ENCODE measurements around the gene SMIM33.
"Not testable (repeated sequence)": the region's sequence is repeated elsewhere in the genome, so short reads cannot be mapped to it uniquely, and the experiment has no call there.

SMIM33 gene

DNA sequence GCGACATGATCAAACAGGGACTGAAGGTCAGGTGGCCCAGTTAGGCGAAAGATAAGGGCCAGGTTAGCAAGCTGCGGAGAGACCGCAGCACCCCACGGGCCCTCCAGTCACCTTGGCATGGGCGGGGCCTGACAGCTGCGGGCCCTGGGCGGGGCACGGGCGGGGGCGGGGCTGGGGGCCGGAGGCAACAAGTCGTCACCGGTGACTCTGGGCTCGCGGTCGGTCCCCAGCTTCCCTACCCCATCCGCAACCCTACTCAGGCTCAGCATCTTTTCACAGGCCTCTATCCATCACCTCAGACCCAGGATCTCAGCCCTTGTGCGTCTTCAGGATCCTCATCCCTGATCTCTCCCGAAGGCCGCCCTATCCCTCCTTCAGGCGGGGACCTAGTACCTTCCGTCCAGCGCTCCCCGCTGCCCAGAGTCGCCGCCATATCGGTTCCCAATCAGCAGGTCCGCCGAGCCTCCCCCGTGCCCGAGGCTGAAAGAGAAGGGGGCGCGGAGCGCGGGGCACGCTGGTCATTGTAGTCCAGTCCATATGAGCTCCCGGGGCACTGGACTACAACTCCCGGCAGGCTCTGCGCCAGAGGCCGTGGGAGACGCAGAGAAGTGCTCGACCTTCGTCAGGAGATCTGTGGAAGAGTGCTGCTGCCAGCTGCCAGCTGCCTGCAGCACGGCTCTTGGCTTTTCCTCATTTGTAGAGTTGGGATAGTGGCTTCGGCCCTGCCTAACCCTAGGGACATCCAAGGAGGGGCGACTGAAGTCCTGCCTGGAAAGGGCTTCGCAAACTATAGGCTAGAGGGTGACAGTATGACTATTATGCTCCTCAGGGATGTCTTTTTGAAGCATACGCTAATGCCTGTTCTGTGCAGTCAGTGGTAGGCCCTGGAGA, 31.5 kb upstream of the SMIM33 start, which contains the start of gene DNAJC18:
Gene DNAJC18, minus strand, starts transcription at position 513 of the 891 bp plus-strand sequence. Its CDS starts 80 bp downstream, at position 433.
- no peaks in the 10 kb centered on the region for H3K27me3 ChIP-seq (ENCODE audit: low read depth, low read length)
- H3K27ac ChIP-seq (ENCODE audit: low read length) = peak within 1 kb of the TSS; percentile 90
- H3K36me3 ChIP-seq (replicated peaks; ENCODE audit: low read depth, low read length) = no peaks in the 10 kb centered on the region
- TF ChIP-seq, protein P1, sequence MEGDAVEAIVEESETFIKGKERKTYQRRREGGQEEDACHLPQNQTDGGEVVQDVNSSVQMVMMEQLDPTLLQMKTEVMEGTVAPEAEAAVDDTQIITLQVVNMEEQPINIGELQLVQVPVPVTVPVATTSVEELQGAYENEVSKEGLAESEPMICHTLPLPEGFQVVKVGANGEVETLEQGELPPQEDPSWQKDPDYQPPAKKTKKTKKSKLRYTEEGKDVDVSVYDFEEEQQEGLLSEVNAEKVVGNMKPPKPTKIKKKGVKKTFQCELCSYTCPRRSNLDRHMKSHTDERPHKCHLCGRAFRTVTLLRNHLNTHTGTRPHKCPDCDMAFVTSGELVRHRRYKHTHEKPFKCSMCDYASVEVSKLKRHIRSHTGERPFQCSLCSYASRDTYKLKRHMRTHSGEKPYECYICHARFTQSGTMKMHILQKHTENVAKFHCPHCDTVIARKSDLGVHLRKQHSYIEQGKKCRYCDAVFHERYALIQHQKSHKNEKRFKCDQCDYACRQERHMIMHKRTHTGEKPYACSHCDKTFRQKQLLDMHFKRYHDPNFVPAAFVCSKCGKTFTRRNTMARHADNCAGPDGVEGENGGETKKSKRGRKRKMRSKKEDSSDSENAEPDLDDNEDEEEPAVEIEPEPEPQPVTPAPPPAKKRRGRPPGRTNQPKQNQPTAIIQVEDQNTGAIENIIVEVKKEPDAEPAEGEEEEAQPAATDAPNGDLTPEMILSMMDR (IDR thresholded peaks at IDR 0.05; ENCODE audit: low read depth, low read length) = no peak
- TF ChIP-seq EZH2phosphoT487 (IDR thresholded peaks at IDR 0.05; ENCODE audit: low read depth) = no peak
- peak within 1 kb of the TSS; percentile 96 for H3K4me3 ChIP-seq (ENCODE audit: low read length)
- peak within 1 kb of the TSS; percentile 81 for H2AFZ ChIP-seq (ENCODE audit: low read depth, low read length)
- H3K9ac ChIP-seq (ENCODE audit: low read length) = peak within 1 kb of the TSS; percentile 97
- H4K20me1 ChIP-seq (ENCODE audit: insufficient read depth, low read length) = no peaks in the 10 kb centered on the region
- no peaks in the 10 kb centered on the region for H3K79me2 ChIP-seq (ENCODE audit: low read length)
- peaks cover 36% of the 10 kb centered on the region for H3K4me1 ChIP-seq (ENCODE audit: low read length)
- peak within 1 kb of the TSS; percentile 99 for H3K4me2 ChIP-seq (ENCODE audit: low read length)
- no peaks in the 10 kb centered on the region for H3K9me3 ChIP-seq (ENCODE audit: insufficient read depth, low read length)

DNA sequence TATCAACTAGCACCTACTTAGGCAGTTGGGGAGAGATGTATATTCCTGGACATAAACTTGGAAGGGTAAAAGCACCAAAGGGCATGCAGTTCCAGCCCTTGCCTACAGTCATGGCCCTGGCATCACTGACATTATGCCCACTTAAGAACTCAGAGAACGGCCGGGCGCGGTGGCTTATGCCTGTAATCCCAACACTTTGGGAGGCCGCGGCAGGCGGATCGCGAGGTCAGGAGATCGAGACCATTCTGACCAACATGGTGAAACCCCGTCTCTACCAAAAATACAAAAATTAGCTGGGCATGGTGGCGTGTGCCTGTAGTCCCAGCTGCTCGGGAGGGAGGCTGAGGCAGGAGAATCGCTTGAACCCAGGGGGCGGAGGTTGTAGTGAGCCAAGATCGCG, 30.4 kb upstream of the SMIM33 start:
- not testable (repeated sequence) for H3K9ac ChIP-seq (ENCODE audit: low read length); H3K9me3 ChIP-seq (ENCODE audit: insufficient read depth, low read length)
- H3K4me2 ChIP-seq (ENCODE audit: low read length) = peak overlapping the region; percentile 99; the same call in 1 of the 2 replicates

DNA sequence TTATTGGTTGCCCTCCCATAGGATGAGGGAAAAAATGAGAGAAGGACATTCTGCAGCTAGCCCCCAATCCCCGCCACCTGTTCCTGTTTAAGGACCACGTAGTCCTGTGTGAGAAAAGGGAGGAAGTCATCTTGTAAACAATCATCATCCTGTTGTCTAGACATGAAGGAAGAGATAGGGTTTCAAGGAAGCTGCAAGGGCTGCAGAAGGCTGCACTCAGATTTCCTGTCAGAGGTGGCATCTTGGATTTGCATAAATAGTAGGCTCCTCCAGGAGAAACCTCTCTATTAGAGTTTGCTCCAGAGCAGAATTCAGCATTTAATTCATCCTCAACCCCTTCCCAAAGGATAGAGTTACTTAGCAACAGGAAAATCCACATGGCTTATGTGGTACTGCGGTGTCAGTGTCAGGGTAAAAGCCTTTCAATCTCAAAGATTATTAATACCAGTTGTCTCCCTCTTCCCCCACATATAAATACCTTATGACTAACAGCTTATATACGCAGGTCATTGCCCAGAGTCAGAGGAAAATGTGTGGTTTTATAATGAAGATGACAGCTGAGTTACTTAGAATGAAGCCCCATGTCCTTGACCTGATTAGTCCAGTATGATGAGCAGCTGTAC, 26.9 kb upstream of the SMIM33 start:
- H3K36me3 ChIP-seq (replicated peaks; ENCODE audit: low read depth, low read length) = no peaks in the 10 kb centered on the region
- H4K20me1 ChIP-seq (ENCODE audit: insufficient read depth, low read length) = no peaks in the 10 kb centered on the region
- H2AFZ ChIP-seq (ENCODE audit: low read depth, low read length) = no peak overlapping the region
- peaks cover 57% of the 10 kb centered on the region for H3K4me1 ChIP-seq (ENCODE audit: low read length)
- TF ChIP-seq EZH2phosphoT487 (IDR thresholded peaks at IDR 0.05; ENCODE audit: low read depth) = no peak
- TF ChIP-seq, protein P1 (IDR thresholded peaks at IDR 0.05; ENCODE audit: low read depth, low read length) = no peak
- no peak overlapping the region for H3K27ac ChIP-seq (ENCODE audit: low read length)
- H3K4me3 ChIP-seq (ENCODE audit: low read length) = no peak overlapping the region
- H3K9me3 ChIP-seq (ENCODE audit: insufficient read depth, low read length) = no peaks in the 10 kb centered on the region
- H3K27me3 ChIP-seq (ENCODE audit: low read depth, low read length) = no peaks in the 10 kb centered on the region
- no peaks in the 10 kb centered on the region for H3K79me2 ChIP-seq (ENCODE audit: low read length)
- H3K9ac ChIP-seq (ENCODE audit: low read length) = no peak overlapping the region
- H3K4me2 ChIP-seq (ENCODE audit: low read length) = no peak overlapping the region

More for the DNA sequence above, 30.4 kb upstream of the SMIM33 start:
- H3K4me1 ChIP-seq (ENCODE audit: low read length) = peaks cover 43% of the 10 kb centered on the region
- not testable (repeated sequence) for H3K27ac ChIP-seq (ENCODE audit: low read length); H3K79me2 ChIP-seq (ENCODE audit: low read length); H4K20me1 ChIP-seq (ENCODE audit: insufficient read depth, low read length); H2AFZ ChIP-seq (ENCODE audit: low read depth, low read length); H3K27me3 ChIP-seq (ENCODE audit: low read depth, low read length); H3K4me3 ChIP-seq (ENCODE audit: low read length); H3K36me3 ChIP-seq (replicated peaks; ENCODE audit: low read depth, low read length)

DNA sequence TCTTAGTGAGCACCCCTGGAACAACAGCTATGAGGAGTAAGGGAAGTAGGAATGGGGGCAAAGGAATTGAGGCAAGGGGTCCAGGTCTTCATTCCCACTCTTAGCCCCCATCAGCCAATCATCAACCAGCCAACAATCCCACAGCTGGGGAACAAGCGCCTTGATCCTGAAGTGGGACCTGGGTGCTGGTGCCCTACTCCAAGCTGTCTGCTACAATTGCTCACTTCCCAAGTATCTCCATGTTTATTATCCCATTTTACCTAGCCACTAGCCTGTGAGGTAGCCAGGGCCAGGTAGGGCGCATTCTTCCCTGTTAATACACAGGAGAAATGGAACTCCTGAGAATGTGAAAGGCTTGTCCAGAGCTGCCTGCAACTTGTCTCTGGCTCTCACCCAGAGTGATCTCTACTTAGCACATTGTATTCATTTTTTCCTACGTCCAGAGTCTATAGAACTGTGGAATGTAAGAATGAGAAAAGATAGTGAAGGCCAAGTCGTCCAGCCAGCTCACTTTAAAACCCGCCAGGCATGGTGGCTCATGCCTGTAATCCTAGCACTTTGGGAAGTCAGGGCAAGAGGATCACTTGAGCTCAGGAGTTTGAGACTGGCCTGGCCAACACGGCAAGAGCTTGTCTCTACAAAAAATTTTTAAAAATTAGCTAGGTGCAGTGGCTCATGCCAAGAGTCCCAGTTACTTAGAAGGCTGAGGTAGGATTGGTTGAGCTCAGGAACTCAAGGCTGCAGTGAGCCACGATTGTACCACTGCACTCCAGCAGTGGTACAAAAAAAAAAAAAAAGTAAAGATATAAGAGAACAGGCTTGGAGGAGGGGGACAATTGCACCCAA, 25.3 kb upstream of the SMIM33 start:
- Histone ChIP-seq H3K79me2 (ENCODE audit: low read length) (no peaks in the 10 kb centered on the region), H3K27me3 (ENCODE audit: low read depth, low read length) (no peaks in the 10 kb centered on the region), H3K36me3 (replicated peaks; ENCODE audit: low read depth, low read length) (no peaks in the 10 kb centered on the region), H3K4me2 (ENCODE audit: low read length) (no peak overlapping the region), H3K4me3 (ENCODE audit: low read length) (no peak overlapping the region), H3K27ac (ENCODE audit: low read length) (peak overlapping the region; percentile 91), H4K20me1 (ENCODE audit: insufficient read depth, low read length) (no peaks in the 10 kb centered on the region), H3K9me3 (ENCODE audit: insufficient read depth, low read length) (no peaks in the 10 kb centered on the region), H3K9ac (ENCODE audit: low read length) (no peak overlapping the region), H3K4me1 (ENCODE audit: low read length) (peaks cover 53% of the 10 kb centered on the region), H2AFZ (ENCODE audit: low read depth, low read length) (no peak overlapping the region)
- TF ChIP-seq EZH2phosphoT487 (IDR thresholded peaks at IDR 0.05; ENCODE audit: low read depth) = no peak
- TF ChIP-seq, protein P1 (IDR thresholded peaks at IDR 0.05; ENCODE audit: low read depth, low read length) = no peak
